Measurements from ENCODE around the gene GID8. TPM values are rescaled to one million over a fixed set of nuclear protein-coding genes. Genes with fewer than 3 reads are reported as not detected.

GID8 gene
- total and polyA plus RNA-seq, 2 donors (not counting 1 experiment from before 2014, with no cell fraction given): 12.4 to 47.4 TPM

- TF ChIP-seq EZH2 (IDR thresholded peaks at IDR 0.05; ENCODE audit: borderline replicate concordance, insufficient read depth, low read depth, low read length, poor library complexity, severe bottlenecking): no peak
- TF ChIP-seq CTCF (IDR thresholded peaks at IDR 0.05): no peak
- H3K27me3 Mint-ChIP-seq: no peaks in the 10 kb centered on the region
- Histone ChIP-seq H3K4me3 (ENCODE audit: control extremely low read depth in 1 of 5, extremely low read depth in 1 of 5, insufficient read depth in 1 of 5, low read depth in 2 of 5, low read length in 4 of 5) (no peak overlapping the region), H3K4me2 (replicated peaks; ENCODE audit: low read depth, low read length, poor library complexity, severe bottlenecking) (no peak overlapping the region), H3K9me3 (ENCODE audit: control extremely low read depth in 1 of 3, control insufficient read depth in 2 of 3, insufficient read depth in 1 of 3, low read length in 2 of 3) (no peaks in the 10 kb centered on the region), H3K9ac (ENCODE audit: low read length) (no peak overlapping the region), H3K4me1 (ENCODE audit: control insufficient read depth in 2 of 2, insufficient read depth in 2 of 2, low read length in 2 of 2) (peaks cover 0 to under 1% of the 10 kb centered on the region in 2 donors), H3K27me3 (replicated peaks in 1 of 4; ENCODE audit: control extremely low read depth in 1 of 4, control insufficient read depth in 3 of 4, insufficient read depth in 4 of 4, low read length in 3 of 4) (no peaks in the 10 kb centered on the region), H2AFZ (ENCODE audit: insufficient read depth, low read depth, low read length, poor library complexity, severe bottlenecking) (no peak overlapping the region), H3K27ac (ENCODE audit: low read length in 2 of 2) (no peak overlapping the region), H3K79me2 (ENCODE audit: control insufficient read depth, insufficient read depth, low read length) (peaks cover 50% of the 10 kb centered on the region), H4K20me1 (ENCODE audit: control insufficient read depth, insufficient read depth, low read length, poor library complexity, severe bottlenecking) (peaks cover 62% of the 10 kb centered on the region), H3K36me3 (replicated peaks in 1 of 2; ENCODE audit: control extremely low read depth in 1 of 2, control insufficient read depth in 1 of 2, extremely low read depth in 1 of 2, insufficient read depth in 2 of 2, low read length in 1 of 2) (peaks cover 9 to 86% of the 10 kb centered on the region in 2 experiments)
- WGBS (ENCODE audit: insufficient coverage): 98% methylated on average over 17 of the region's 17 CpGs
- no peaks in the 10 kb centered on the region for H3K9me3 Mint-ChIP-seq (ENCODE audit: insufficient read depth)
- ChIA-PET POLR2A (no interaction called here), CTCF (interaction anchor here (1.4 kb wide), 1 partner anchor 103 kb away, joined by 4 read pairs; no protein-coding TSS in a partner anchor)
- H3K4me1 Mint-ChIP-seq: peaks cover 7% of the 10 kb centered on the region
- H3K4me3 Mint-ChIP-seq: no peak overlapping the region
- DNase-seq: no peak
- intact Hi-C loops (cut with micrococcal nuclease): no loop called here
- H3K27ac Mint-ChIP-seq: no peak overlapping the region
- ATAC-seq (ENCODE audit: low read depth): no peak
These were observed 32.3 kb upstream of the GID8 start for GRCh38 chr20:62905536-62906117.

- intact Hi-C loops (cut with micrococcal nuclease): no loop called here
- POLR2A ChIA-PET: no interaction called here
These were observed 31.7 kb upstream of the GID8 start for GRCh38 chr20:62906209-62906608.

More at GRCh38 chr20:62906209-62906608, 31.7 kb upstream of the GID8 start:
- CTCF ChIA-PET: interaction anchor here (1.4 to 1.9 kb wide), 2 partner anchors 15 to 103 kb away, joined by 4 to 10 read pairs; no protein-coding TSS in a partner anchor
- H3K9ac ChIP-seq (ENCODE audit: low read length): no peak overlapping the region
- WGBS (ENCODE audit: insufficient coverage): over 99% methylated on average over 10 of the region's 16 CpGs
- DNase-seq (no peak), ATAC-seq (ENCODE audit: low read depth) (no peak)
- no peak for TF ChIP-seq EZH2 (IDR thresholded peaks at IDR 0.05; ENCODE audit: borderline replicate concordance, insufficient read depth, low read depth, low read length, poor library complexity, severe bottlenecking)
- no peaks in the 10 kb centered on the region for H3K4me1 ChIP-seq (ENCODE audit: control insufficient read depth in 2 of 2, insufficient read depth in 2 of 2, low read length in 2 of 2)
- no peaks in the 10 kb centered on the region for H3K27me3 Mint-ChIP-seq
- no peak overlapping the region for H2AFZ ChIP-seq (ENCODE audit: insufficient read depth, low read depth, low read length, poor library complexity, severe bottlenecking)
- no peak overlapping the region for H3K27ac ChIP-seq (ENCODE audit: low read length in 2 of 2)
- H3K79me2 ChIP-seq (ENCODE audit: control insufficient read depth, insufficient read depth, low read length): peaks cover 56% of the 10 kb centered on the region
- H3K36me3 ChIP-seq (replicated peaks in 1 of 2; ENCODE audit: control extremely low read depth in 1 of 2, control insufficient read depth in 1 of 2, extremely low read depth in 1 of 2, insufficient read depth in 2 of 2, low read length in 1 of 2): peaks cover 9 to 91% of the 10 kb centered on the region in 2 experiments
- H3K9me3 Mint-ChIP-seq (ENCODE audit: insufficient read depth): no peaks in the 10 kb centered on the region
- no peaks in the 10 kb centered on the region for H3K27me3 ChIP-seq (replicated peaks in 1 of 4; ENCODE audit: control extremely low read depth in 1 of 4, control insufficient read depth in 3 of 4, insufficient read depth in 4 of 4, low read length in 3 of 4)
- H3K4me3 Mint-ChIP-seq: no peak overlapping the region
- H4K20me1 ChIP-seq (ENCODE audit: control insufficient read depth, insufficient read depth, low read length, poor library complexity, severe bottlenecking): peaks cover 68% of the 10 kb centered on the region
- no peaks in the 10 kb centered on the region for H3K9me3 ChIP-seq (ENCODE audit: control extremely low read depth in 1 of 3, control insufficient read depth in 2 of 3, insufficient read depth in 1 of 3, low read length in 2 of 3)
- H3K4me1 Mint-ChIP-seq: peaks cover 3% of the 10 kb centered on the region
- H3K4me3 ChIP-seq (ENCODE audit: control extremely low read depth in 1 of 5, extremely low read depth in 1 of 5, insufficient read depth in 1 of 5, low read depth in 2 of 5, low read length in 4 of 5): no peak overlapping the region
- no peak overlapping the region for H3K27ac Mint-ChIP-seq
- no peak overlapping the region for H3K4me2 ChIP-seq (replicated peaks; ENCODE audit: low read depth, low read length, poor library complexity, severe bottlenecking)
